K562 (cell line): Measurements from ENCODE around the gene NSUN3. TPM values are rescaled to one million over a fixed set of nuclear protein-coding genes. Genes with fewer than 3 reads are reported as not detected.

Source experiments
- ATAC-seq: fragments of 200-7000 bp; cut with Tn5 transposase; 3 replicates; pipeline ENCODE4 v1.9.1; 2020; ENCODE audit warnings: moderate library complexity
- BruUV-seq: library from RNA; stranded (reverse); fragments of 400-500 nt; replicated peaks from 2 replicates; lab custom pipeline; 2021; lab: Mats Ljungman, UMichigan
- CTCF ChIA-PET: fragments of 300-600 bp; formaldehyde crosslinking; extraction: SDS; loops from one replicate; lab custom pipeline; 2021; ENCODE audit warnings: low intra/inter-chr PET ratio; lab: Yijun Ruan, JAX
- POLR2A ChIA-PET: fragments of 300-600, 350-650 bp; sonication (Branson Sonifier 250); formaldehyde crosslinking; extraction: SDS; loops from one replicate; lab custom pipeline; 2021; ENCODE audit warnings: antibody characterized with exemption, inconsistent platforms; lab: Yijun Ruan, JAX
- DNase-seq, 4 experiments: peaks; one replicate each; pipeline versions ENCODE4 v3.0.0 to v3.0.0-alpha.2; 2011 to 2018; ENCODE audit warnings: low spot score in 3 of 4, mixed read lengths in 3 of 4; ENCODE audit errors: extremely low read depth in 1 of 4
- FAIRE-seq: peaks from 2 replicates; lab custom pipeline; 2011; peaks lifted over from hg19 to GRCh38; lab: Jason Lieb, UNC
- H2AFZ ChIP-seq: 2 replicates; pipeline ENCODE4 v1.6.0; 2011; ENCODE audit warnings: low read depth, low read length, control low read depth, inconsistent platforms
- H3K27ac ChIP-seq: fragments of 200-600 bp; 3 replicates; pipeline ENCODE4 v1.8.0; 2011; ENCODE audit warnings: low read depth, mild to moderate bottlenecking, control low read depth, inconsistent platforms, low read length, moderate library complexity, mixed read lengths; ENCODE audit errors: extremely low read depth
- H3K27me3 ChIP-seq, 2 experiments: fragments of 300-600 bp in 1 of 2; 2 replicates in 1 of 2; 3 replicates in 1 of 2; pipeline versions ENCODE4 v1.6.0 to v1.8.0; 2011; ENCODE audit warnings: inconsistent platforms in 2 of 2, low read length in 2 of 2, mild to moderate bottlenecking in 1 of 2, mixed read lengths in 1 of 2, moderate library complexity in 1 of 2; ENCODE audit not compliant: control insufficient read depth in 2 of 2, insufficient read depth in 2 of 2
- H3K36me3 ChIP-seq: fragments of 300-600 bp; 3 replicates; pipeline ENCODE4 v1.8.0; 2011; ENCODE audit warnings: mild to moderate bottlenecking, low read length, inconsistent platforms; ENCODE audit not compliant: control insufficient read depth, insufficient read depth
- H3K4me1 ChIP-seq, 2 experiments: fragments of 200-600 bp in 1 of 2; replicated peaks in 1 of 2; 2 replicates in 1 of 2; 3 replicates in 1 of 2; pipeline versions ENCODE4 v1.5.1 to v1.8.0; 2011; ENCODE audit warnings: inconsistent platforms in 2 of 2, low read length in 2 of 2, mild to moderate bottlenecking in 1 of 2, mixed read lengths in 1 of 2, moderate library complexity in 1 of 2; ENCODE audit not compliant: control insufficient read depth in 2 of 2, insufficient read depth in 2 of 2
- H3K4me2 ChIP-seq: 2 replicates; pipeline ENCODE4 v1.6.1; 2011; ENCODE audit warnings: low read length, control low read depth, inconsistent platforms, mixed read lengths; ENCODE audit not compliant: insufficient read depth
- H3K4me3 ChIP-seq: fragments of 200-600 bp; sonication (generic), shearing (Covaris generic); 2 replicates; pipeline ENCODE4 v1.5.1; 2016; ENCODE audit warnings: control low read depth, inconsistent platforms
- H3K79me2 ChIP-seq: fragments of 200-600 bp; 3 replicates; pipeline ENCODE4 v1.8.0; 2011; ENCODE audit warnings: low read length, inconsistent platforms; ENCODE audit not compliant: control insufficient read depth, insufficient read depth
- H3K9ac ChIP-seq, 2 experiments: 2 replicates each; pipeline versions ENCODE4 v1.6.0 to v1.6.1; 2011; ENCODE audit warnings: low read depth in 2 of 2, low read length in 2 of 2, control low read depth in 1 of 2, inconsistent platforms in 1 of 2, mild to moderate bottlenecking in 1 of 2, mixed read lengths in 1 of 2; ENCODE audit not compliant: insufficient read depth in 1 of 2
- H3K9me1 ChIP-seq: one replicate; pipeline ENCODE4 v1.6.0; 2011; ENCODE audit warnings: inconsistent platforms, mild to moderate bottlenecking, low read length, moderate library complexity; ENCODE audit not compliant: control insufficient read depth, insufficient read depth
- H3K9me3 ChIP-seq: replicated peaks from 2 replicates; pipeline ENCODE4 v1.5.1; 2011; ENCODE audit warnings: low read depth, low read length, inconsistent platforms; ENCODE audit not compliant: control insufficient read depth, insufficient read depth
- H4K20me1 ChIP-seq: replicated peaks from 2 replicates; pipeline ENCODE4 v1.6.1; 2011; ENCODE audit warnings: low read length, inconsistent platforms, mixed read lengths; ENCODE audit not compliant: control insufficient read depth, insufficient read depth
- CREM ChIP-seq: IDR thresholded peaks from 2 replicates; pipeline ENCODE4 v1.6.1; 2014; ENCODE audit warnings: antibody characterized with exemption, low read depth
- FOXM1 ChIP-seq, 2 experiments: fragments of 450-650 bp in 1 of 2; sonication (generic) in 1 of 2; formaldehyde crosslinking in 1 of 2; IDR thresholded peaks; 2 replicates each; pipeline versions ENCODE4 v1.6.1 to v1.9.0; 2017 to 2022; ENCODE audit warnings: low read depth in 2 of 2, mild to moderate bottlenecking in 2 of 2, missing genetic modification reagents in 1 of 2, moderate library complexity in 1 of 2
- MEF2A ChIP-seq: IDR thresholded peaks from 2 replicates; pipeline ENCODE4 v1.6.1; 2011; ENCODE audit warnings: low read depth, mild to moderate bottlenecking, low read length, moderate library complexity; ENCODE audit not compliant: control insufficient read depth
- PPARD ChIP-seq: fragments of 250-450 bp; sonication (Bioruptor Pico); IDR thresholded peaks from 2 replicates; pipeline ENCODE4 v1.8.0; 2022; ENCODE audit warnings: inconsistent platforms, mild to moderate bottlenecking, moderate library complexity
- TEAD4 ChIP-seq, 2 experiments: sonication (generic) in 1 of 2; formaldehyde crosslinking in 1 of 2; IDR thresholded peaks; 2 replicates each; pipeline versions ENCODE4 v1.6.1 to v1.8.0; 2012 to 2022; ENCODE audit warnings: borderline replicate concordance in 1 of 2, inconsistent platforms in 1 of 2, low read length in 1 of 2, mild to moderate bottlenecking in 1 of 2, missing genetic modification reagents in 1 of 2
- ZNF764 ChIP-seq: fragments of 250-450 bp; sonication (Bioruptor Pico); IDR thresholded peaks from 2 replicates; pipeline ENCODE4 v1.4.0; 2020; ENCODE audit warnings: low read depth, mild to moderate bottlenecking, moderate library complexity
- ZNF79 ChIP-seq: fragments of 250-450 bp; sonication (Bioruptor Pico); IDR thresholded peaks from 2 replicates; pipeline ENCODE4 v1.4.0; 2020; ENCODE audit warnings: low read depth, mild to moderate bottlenecking, moderate library complexity
- whole genome bisulfite sequencing: fragments of 100-300 bp; shearing (Covaris generic); methylation state at CpG from one replicate; pipeline ENCODE4 v1.1.6; 2016; ENCODE audit warnings: low coverage, mixed read lengths; ENCODE audit not compliant: insufficient coverage; ENCODE audit errors: missing lambda C conversion rate; 5-methylcytosine and 5-hydroxymethylcytosine counted together
- in situ Hi-C: fragments of 300-500 bp; cut with MboI; formaldehyde crosslinking; loops from 4 replicates; pipeline ENCODE4 v1.15.0; 2018; ENCODE audit warnings: inconsistent platforms, mixed read lengths
- intact Hi-C: fragments of 100-400 bp; cut with micrococcal nuclease; formaldehyde crosslinking; loops from 2 replicates; pipeline ENCODE4 v1.14.2; 2022
- polyA plus RNA-seq, 8 experiments: library from polyadenylated mRNA; depleted of rRNA in 4 of 8; stranded (reverse) in 5 of 8; unstranded in 3 of 8; fragments of >200 nt; fragmentation: Nextera tagmentation in 2 of 8; fragmentation: Illumina TruSeq in 1 of 8; extraction: Ambion mirVana in 2 of 8; extraction: Trizol in 1 of 8; gene quantifications; 2 replicates each; pipeline versions ENCODE4 v1.2.1 to v1.2.3, GENCODE V29; 2011 to 2014; ENCODE audit warnings: inconsistent platforms in 1 of 8, missing spikeins in 1 of 8
- total RNA-seq, 7 experiments: library from RNA; depleted of rRNA in 6 of 7; stranded (reverse); fragments of >200 nt in 6 of 7; fragmentation: Illumina TruSeq in 2 of 7; extraction: Trizol in 2 of 7; gene quantifications; 2 replicates each; pipeline versions ENCODE4 v1.2.1 to v1.2.3, GENCODE V29; 2011 to 2021; ENCODE audit warnings: low replicate concordance in 1 of 7
- TF ChIP-seq, protein P1 (sequence below): fragments of 450-650 bp; IDR thresholded peaks from 2 replicates; pipeline ENCODE4 v1.6.1; 2016; ENCODE audit warnings: mild to moderate bottlenecking, moderate library complexity

The NSUN3 gene
- total and polyA plus RNA-seq, 9 of the 15 experiments (the other 6 are each of a cell fraction or from before 2014, with no cell fraction given), result 4.4 to 12.3 (median 7.6) TPM

DNA sequence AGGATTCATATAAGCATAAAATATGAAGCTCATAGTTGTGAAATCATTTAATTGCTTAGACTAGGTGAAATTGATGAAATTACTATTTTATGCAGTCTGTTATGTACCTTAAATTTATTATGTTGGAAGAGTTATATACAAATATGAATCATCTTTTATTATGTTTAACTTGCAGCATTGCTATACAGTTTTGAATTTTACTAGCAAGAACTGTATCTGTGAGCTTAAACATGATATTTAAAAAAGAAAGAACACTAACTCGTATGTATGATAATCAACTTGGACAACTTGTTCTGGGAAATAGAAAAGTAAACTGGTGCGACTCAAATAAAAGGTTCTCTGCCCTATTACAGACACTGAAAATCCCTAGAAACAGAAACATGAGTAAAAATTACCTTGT, 36.2 kb upstream of the NSUN3 start:
- H3K27ac ChIP-seq, result no peak overlapping the region
- no peaks in the 10 kb centered on the region for H3K79me2 ChIP-seq
- WGBS, result 86% methylated on average over 2 of the region's 2 CpGs
- DNase-seq, result no peak
- no peak for ATAC-seq
- H3K4me2 ChIP-seq, result no peak overlapping the region
- no peak for FAIRE-seq
- in situ Hi-C loops (no loop called here), intact Hi-C loops (no loop called here)
- H3K4me3 ChIP-seq, result no peak overlapping the region
- H4K20me1 ChIP-seq, result no peaks in the 10 kb centered on the region
- no TSS peak for BruUV-seq
- H3K4me1 ChIP-seq, result no peaks in the 10 kb centered on the region
- H3K36me3 ChIP-seq, result peaks cover 2% of the 10 kb centered on the region; the same call in 1 of the 3 replicates
- ChIA-PET POLR2A (interaction anchor here (1.2 kb wide), 1 partner anchor 11 kb away, joined by 4 read pairs; no protein-coding TSS in a partner anchor), CTCF (no interaction called here)
- no peak overlapping the region for H2AFZ ChIP-seq
- no peak overlapping the region for H3K9ac ChIP-seq
- H3K9me3 ChIP-seq, result no peaks in the 10 kb centered on the region
- H3K27me3 ChIP-seq, result no peaks in the 10 kb centered on the region
- H3K9me1 ChIP-seq, result no peaks in the 10 kb centered on the region
- TF ChIP-seq, protein P1, sequence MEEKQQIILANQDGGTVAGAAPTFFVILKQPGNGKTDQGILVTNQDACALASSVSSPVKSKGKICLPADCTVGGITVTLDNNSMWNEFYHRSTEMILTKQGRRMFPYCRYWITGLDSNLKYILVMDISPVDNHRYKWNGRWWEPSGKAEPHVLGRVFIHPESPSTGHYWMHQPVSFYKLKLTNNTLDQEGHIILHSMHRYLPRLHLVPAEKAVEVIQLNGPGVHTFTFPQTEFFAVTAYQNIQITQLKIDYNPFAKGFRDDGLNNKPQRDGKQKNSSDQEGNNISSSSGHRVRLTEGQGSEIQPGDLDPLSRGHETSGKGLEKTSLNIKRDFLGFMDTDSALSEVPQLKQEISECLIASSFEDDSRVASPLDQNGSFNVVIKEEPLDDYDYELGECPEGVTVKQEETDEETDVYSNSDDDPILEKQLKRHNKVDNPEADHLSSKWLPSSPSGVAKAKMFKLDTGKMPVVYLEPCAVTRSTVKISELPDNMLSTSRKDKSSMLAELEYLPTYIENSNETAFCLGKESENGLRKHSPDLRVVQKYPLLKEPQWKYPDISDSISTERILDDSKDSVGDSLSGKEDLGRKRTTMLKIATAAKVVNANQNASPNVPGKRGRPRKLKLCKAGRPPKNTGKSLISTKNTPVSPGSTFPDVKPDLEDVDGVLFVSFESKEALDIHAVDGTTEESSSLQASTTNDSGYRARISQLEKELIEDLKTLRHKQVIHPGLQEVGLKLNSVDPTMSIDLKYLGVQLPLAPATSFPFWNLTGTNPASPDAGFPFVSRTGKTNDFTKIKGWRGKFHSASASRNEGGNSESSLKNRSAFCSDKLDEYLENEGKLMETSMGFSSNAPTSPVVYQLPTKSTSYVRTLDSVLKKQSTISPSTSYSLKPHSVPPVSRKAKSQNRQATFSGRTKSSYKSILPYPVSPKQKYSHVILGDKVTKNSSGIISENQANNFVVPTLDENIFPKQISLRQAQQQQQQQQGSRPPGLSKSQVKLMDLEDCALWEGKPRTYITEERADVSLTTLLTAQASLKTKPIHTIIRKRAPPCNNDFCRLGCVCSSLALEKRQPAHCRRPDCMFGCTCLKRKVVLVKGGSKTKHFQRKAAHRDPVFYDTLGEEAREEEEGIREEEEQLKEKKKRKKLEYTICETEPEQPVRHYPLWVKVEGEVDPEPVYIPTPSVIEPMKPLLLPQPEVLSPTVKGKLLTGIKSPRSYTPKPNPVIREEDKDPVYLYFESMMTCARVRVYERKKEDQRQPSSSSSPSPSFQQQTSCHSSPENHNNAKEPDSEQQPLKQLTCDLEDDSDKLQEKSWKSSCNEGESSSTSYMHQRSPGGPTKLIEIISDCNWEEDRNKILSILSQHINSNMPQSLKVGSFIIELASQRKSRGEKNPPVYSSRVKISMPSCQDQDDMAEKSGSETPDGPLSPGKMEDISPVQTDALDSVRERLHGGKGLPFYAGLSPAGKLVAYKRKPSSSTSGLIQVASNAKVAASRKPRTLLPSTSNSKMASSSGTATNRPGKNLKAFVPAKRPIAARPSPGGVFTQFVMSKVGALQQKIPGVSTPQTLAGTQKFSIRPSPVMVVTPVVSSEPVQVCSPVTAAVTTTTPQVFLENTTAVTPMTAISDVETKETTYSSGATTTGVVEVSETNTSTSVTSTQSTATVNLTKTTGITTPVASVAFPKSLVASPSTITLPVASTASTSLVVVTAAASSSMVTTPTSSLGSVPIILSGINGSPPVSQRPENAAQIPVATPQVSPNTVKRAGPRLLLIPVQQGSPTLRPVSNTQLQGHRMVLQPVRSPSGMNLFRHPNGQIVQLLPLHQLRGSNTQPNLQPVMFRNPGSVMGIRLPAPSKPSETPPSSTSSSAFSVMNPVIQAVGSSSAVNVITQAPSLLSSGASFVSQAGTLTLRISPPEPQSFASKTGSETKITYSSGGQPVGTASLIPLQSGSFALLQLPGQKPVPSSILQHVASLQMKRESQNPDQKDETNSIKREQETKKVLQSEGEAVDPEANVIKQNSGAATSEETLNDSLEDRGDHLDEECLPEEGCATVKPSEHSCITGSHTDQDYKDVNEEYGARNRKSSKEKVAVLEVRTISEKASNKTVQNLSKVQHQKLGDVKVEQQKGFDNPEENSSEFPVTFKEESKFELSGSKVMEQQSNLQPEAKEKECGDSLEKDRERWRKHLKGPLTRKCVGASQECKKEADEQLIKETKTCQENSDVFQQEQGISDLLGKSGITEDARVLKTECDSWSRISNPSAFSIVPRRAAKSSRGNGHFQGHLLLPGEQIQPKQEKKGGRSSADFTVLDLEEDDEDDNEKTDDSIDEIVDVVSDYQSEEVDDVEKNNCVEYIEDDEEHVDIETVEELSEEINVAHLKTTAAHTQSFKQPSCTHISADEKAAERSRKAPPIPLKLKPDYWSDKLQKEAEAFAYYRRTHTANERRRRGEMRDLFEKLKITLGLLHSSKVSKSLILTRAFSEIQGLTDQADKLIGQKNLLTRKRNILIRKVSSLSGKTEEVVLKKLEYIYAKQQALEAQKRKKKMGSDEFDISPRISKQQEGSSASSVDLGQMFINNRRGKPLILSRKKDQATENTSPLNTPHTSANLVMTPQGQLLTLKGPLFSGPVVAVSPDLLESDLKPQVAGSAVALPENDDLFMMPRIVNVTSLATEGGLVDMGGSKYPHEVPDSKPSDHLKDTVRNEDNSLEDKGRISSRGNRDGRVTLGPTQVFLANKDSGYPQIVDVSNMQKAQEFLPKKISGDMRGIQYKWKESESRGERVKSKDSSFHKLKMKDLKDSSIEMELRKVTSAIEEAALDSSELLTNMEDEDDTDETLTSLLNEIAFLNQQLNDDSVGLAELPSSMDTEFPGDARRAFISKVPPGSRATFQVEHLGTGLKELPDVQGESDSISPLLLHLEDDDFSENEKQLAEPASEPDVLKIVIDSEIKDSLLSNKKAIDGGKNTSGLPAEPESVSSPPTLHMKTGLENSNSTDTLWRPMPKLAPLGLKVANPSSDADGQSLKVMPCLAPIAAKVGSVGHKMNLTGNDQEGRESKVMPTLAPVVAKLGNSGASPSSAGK, result no peak
- TF ChIP-seq TEAD4 (IDR thresholded peaks at IDR 0.05; ENCODE audit: low read length) (no peak), TEAD4 (CRISPR knock-in tag; IDR thresholded peaks at IDR 0.05; ENCODE audit: borderline replicate concordance) (no peak), CREM (no peak), FOXM1 (IDR thresholded peaks at IDR 0.05; ENCODE audit: low read depth) (no peak), FOXM1 (CRISPR knock-in tag; IDR thresholded peaks at IDR 0.05; ENCODE audit: low read depth) (no peak), ZNF79 (CRISPR knock-in tag) (no peak), PPARD (CRISPR knock-in tag) (no peak), MEF2A (no peak), ZNF764 (CRISPR knock-in tag) (no peak)
